ENCODE results near the gene SEPTIN8.

DNA sequence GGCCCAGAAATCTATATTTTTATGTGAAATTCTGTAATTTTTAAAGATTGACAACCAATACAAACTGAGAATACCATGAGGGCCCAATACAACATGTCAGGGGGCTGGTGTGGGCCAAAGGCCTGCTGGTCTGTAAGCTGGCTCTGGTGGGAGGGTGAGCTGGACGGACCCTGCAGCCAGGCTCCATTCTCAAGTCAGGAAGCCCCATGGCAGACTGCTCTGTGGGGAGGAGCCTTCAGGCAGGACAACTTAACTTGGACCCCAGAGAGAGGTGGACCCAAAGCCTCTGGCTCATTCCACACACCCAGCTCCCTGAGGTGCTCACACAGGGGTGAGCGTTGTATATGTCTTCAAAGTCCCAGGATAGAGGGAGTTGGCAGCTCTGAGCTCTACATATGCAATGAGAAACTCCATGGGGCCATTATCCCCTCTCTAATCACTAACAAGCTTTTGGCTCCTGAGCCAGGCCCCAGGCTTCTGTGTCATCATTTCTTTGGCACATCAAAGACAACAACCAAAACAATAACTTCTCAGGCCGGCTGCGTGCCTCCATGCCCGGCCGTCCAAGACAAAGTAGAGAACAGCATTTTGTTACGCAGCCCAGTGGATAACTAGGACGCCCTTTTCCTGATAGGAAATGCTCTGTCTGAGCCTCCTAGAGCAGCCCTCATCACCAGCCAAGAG, 6.4 kb downstream of the SEPTIN8 start:
- TF ChIP-seq, protein P1, sequence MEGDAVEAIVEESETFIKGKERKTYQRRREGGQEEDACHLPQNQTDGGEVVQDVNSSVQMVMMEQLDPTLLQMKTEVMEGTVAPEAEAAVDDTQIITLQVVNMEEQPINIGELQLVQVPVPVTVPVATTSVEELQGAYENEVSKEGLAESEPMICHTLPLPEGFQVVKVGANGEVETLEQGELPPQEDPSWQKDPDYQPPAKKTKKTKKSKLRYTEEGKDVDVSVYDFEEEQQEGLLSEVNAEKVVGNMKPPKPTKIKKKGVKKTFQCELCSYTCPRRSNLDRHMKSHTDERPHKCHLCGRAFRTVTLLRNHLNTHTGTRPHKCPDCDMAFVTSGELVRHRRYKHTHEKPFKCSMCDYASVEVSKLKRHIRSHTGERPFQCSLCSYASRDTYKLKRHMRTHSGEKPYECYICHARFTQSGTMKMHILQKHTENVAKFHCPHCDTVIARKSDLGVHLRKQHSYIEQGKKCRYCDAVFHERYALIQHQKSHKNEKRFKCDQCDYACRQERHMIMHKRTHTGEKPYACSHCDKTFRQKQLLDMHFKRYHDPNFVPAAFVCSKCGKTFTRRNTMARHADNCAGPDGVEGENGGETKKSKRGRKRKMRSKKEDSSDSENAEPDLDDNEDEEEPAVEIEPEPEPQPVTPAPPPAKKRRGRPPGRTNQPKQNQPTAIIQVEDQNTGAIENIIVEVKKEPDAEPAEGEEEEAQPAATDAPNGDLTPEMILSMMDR (IDR thresholded peaks at IDR 0.05; ENCODE audit: insufficient read depth, low read length): no peak
- TF ChIP-seq POLR2AphosphoS5 (IDR thresholded peaks at IDR 0.05; ENCODE audit: low read depth) (no peak), GABPA (IDR thresholded peaks at IDR 0.05; ENCODE audit: low read depth) (no peak), SPI1 (IDR thresholded peaks at IDR 0.05; ENCODE audit: borderline replicate concordance, low read depth) (no peak)
- TF ChIP-seq, protein P2, sequence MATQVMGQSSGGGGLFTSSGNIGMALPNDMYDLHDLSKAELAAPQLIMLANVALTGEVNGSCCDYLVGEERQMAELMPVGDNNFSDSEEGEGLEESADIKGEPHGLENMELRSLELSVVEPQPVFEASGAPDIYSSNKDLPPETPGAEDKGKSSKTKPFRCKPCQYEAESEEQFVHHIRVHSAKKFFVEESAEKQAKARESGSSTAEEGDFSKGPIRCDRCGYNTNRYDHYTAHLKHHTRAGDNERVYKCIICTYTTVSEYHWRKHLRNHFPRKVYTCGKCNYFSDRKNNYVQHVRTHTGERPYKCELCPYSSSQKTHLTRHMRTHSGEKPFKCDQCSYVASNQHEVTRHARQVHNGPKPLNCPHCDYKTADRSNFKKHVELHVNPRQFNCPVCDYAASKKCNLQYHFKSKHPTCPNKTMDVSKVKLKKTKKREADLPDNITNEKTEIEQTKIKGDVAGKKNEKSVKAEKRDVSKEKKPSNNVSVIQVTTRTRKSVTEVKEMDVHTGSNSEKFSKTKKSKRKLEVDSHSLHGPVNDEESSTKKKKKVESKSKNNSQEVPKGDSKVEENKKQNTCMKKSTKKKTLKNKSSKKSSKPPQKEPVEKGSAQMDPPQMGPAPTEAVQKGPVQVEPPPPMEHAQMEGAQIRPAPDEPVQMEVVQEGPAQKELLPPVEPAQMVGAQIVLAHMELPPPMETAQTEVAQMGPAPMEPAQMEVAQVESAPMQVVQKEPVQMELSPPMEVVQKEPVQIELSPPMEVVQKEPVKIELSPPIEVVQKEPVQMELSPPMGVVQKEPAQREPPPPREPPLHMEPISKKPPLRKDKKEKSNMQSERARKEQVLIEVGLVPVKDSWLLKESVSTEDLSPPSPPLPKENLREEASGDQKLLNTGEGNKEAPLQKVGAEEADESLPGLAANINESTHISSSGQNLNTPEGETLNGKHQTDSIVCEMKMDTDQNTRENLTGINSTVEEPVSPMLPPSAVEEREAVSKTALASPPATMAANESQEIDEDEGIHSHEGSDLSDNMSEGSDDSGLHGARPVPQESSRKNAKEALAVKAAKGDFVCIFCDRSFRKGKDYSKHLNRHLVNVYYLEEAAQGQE (IDR thresholded peaks at IDR 0.05; ENCODE audit: insufficient replicate concordance, low read depth): no peak
